ENCODE results near the gene NPY. TPM values are rescaled to one million over a fixed set of nuclear protein-coding genes. Genes with fewer than 3 reads are reported as not detected.

NPY gene
- total RNA-seq, 4 donors from 2014 or later = 25.3 to 70.1 (median 30.0) TPM

DNA sequence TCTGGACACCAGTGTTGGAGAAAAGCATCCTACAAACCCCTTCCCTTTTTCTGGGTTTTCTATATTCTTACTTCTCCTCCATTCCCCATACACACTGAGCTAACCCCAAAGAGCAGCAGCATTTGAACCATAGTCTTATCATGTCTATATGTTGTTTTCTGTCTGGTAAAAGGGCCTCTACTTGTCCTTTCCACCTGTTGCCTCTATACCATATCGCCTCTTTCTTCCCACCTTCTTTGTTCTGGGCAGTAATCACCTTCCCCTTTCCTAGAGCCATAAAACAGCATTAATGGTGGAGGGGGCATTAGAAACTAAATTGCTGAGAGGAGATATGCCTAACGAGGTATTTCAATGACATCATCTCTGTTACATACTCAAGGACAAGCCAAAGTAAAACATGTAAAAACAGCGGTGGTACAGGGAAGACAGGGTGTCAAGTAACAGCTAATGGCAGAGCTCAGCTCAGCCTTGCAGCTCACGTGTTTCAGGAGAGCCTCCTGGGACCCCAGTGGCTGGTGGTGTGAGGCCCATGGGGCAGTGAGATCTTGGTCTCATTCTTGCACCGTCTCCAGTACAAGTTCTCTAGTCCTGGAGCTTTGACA is 20.6 kb downstream of the NPY start:
- intact Hi-C loops (cut with DNase I) = no loop called here
- H3K9me3 ChIP-seq = no peaks in the 10 kb centered on the region
- TF ChIP-seq CTCF (IDR thresholded peaks at IDR 0.05) (no peak), POLR2A (IDR thresholded peaks at IDR 0.05; ENCODE audit: low read depth) (no peak), EP300 (IDR thresholded peaks at IDR 0.05) (no peak), POLR2AphosphoS5 (IDR thresholded peaks at IDR 0.05) (no peak)
- H3K4me1 ChIP-seq = no peaks in the 10 kb centered on the region
- 78% methylated on average over 5 of the region's 5 CpGs for WGBS
- H3K4me3 ChIP-seq = no peak overlapping the region
- no peak overlapping the region for H3K27ac ChIP-seq (replicated peaks in 1 of 4)
- no peaks in the 10 kb centered on the region for H3K36me3 ChIP-seq
- H3K27me3 ChIP-seq = peaks cover 0 to 6% (median 0%) of the 10 kb centered on the region in 4 donors
- no peak for DNase-seq (ENCODE audit: extremely low spot score)

- DNase-seq (ENCODE audit: extremely low spot score) = no peak
- Histone ChIP-seq H3K27me3 (peaks cover 0 to 6% (median 0%) of the 10 kb centered on the region in 4 donors), H3K4me3 (no peak overlapping the region), H3K4me1 (no peaks in the 10 kb centered on the region), H3K36me3 (no peaks in the 10 kb centered on the region), H3K27ac (replicated peaks in 1 of 4) (no peak overlapping the region), H3K9me3 (no peaks in the 10 kb centered on the region)
- TF ChIP-seq POLR2A (IDR thresholded peaks at IDR 0.05; ENCODE audit: low read depth) (no peak), EP300 (IDR thresholded peaks at IDR 0.05) (no peak), POLR2AphosphoS5 (IDR thresholded peaks at IDR 0.05) (no peak)
- 47% methylated on average over 3 of the region's 3 CpGs for WGBS
- intact Hi-C loops (cut with DNase I) = no loop called here
Observed at GRCh38 chr7:24307326-24307725, 23.3 kb downstream of the NPY start.

DNA sequence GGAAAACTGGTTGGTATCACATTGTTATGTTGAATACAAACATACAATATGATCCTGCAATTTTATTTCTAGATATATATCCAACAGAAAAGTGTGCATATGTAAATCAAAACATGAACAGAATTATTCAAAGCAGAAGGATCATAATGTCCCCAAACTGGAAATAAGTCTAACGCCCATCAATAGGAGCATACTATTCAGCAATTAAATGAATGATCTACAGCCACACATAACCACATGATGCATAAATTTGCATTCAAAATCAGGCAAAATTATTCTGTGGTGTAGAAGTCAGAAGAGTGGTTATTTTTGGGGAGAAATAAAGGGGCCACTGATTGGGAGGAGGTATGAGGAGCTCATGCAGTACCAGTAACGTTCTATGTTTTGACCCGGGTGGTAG is 28.6 kb downstream of the NPY start:
- H3K9me3 ChIP-seq = no peaks in the 10 kb centered on the region
- no peaks in the 10 kb centered on the region for H3K27me3 ChIP-seq
- no peak for DNase-seq (ENCODE audit: extremely low spot score)
- no peaks in the 10 kb centered on the region for H3K4me1 ChIP-seq
- 86% methylated on average over 3 of the region's 3 CpGs for WGBS
- TF ChIP-seq EP300 (IDR thresholded peaks at IDR 0.05) = no peak
- TF ChIP-seq CTCF (IDR thresholded peaks at IDR 0.05) = no peak
- TF ChIP-seq POLR2A (IDR thresholded peaks at IDR 0.05; ENCODE audit: low read depth) = no peak
- TF ChIP-seq POLR2AphosphoS5 (IDR thresholded peaks at IDR 0.05) = no peak
- intact Hi-C loops (cut with DNase I) = no loop called here
- no peak overlapping the region for H3K4me3 ChIP-seq
- H3K36me3 ChIP-seq = no peaks in the 10 kb centered on the region
- H3K27ac ChIP-seq (replicated peaks in 1 of 4) = no peak overlapping the region

DNA sequence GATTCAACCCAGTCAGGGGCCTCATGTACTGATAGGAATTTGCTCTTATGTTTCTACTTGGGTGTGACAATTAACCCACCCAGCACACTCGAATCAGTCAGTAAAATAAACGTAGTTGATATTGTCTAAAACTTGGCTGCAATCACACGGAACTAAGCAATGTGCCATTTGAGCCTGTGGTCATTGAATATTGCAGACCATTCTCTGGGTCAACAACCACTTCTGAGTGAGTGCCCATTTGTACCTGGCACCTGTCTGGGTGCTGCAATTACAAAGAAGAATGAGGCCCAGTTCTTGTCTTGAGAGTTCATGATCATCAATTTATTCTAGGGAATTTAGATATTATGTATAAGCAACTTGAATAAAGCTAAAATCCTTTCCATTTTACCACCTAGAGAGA is 29.8 kb downstream of the NPY start:
- DNase-seq (ENCODE audit: extremely low spot score) = no peak
- no peaks in the 10 kb centered on the region for H3K27me3 ChIP-seq
- intact Hi-C loops (cut with DNase I) = no loop called here
- WGBS = 56% methylated on average over 2 of the region's 3 CpGs
- H3K4me3 ChIP-seq = no peak overlapping the region
- no peaks in the 10 kb centered on the region for H3K36me3 ChIP-seq
- TF ChIP-seq POLR2AphosphoS5 (IDR thresholded peaks at IDR 0.05) (no peak), POLR2A (IDR thresholded peaks at IDR 0.05; ENCODE audit: low read depth) (no peak), CTCF (IDR thresholded peaks at IDR 0.05) (no peak), EP300 (IDR thresholded peaks at IDR 0.05) (no peak)
- no peaks in the 10 kb centered on the region for H3K9me3 ChIP-seq
- no peak overlapping the region for H3K27ac ChIP-seq (replicated peaks in 1 of 4)
- no peaks in the 10 kb centered on the region for H3K4me1 ChIP-seq

DNA sequence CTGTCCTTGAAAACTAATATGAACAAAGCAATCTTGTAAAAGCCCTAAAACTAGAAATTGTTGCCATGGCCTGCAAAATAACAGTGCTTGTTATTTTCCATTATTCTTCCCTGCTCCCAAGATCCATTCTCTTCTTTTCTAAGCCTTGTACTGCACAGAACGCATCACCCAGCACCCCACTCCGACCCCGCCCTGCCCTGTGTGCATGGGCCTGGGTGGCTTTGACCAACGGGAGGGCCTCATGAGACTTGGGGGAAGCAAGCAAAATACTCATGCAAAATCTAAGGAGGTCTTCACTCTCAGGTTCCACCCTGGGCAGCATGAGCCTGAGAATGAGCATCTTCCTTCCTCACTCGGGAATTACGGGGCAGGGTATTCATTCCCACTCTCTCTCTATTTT is 32.4 kb downstream of the NPY start:
- H3K4me1 ChIP-seq = no peaks in the 10 kb centered on the region
- no peaks in the 10 kb centered on the region for H3K36me3 ChIP-seq
- TF ChIP-seq EP300 (IDR thresholded peaks at IDR 0.05) (no peak), POLR2A (IDR thresholded peaks at IDR 0.05; ENCODE audit: low read depth) (no peak), POLR2AphosphoS5 (IDR thresholded peaks at IDR 0.05) (no peak), CTCF (IDR thresholded peaks at IDR 0.05) (no peak)
- 89% methylated on average over 6 of the region's 6 CpGs for WGBS
- H3K9me3 ChIP-seq = no peaks in the 10 kb centered on the region
- H3K27me3 ChIP-seq = no peaks in the 10 kb centered on the region
- DNase-seq (ENCODE audit: extremely low spot score) = no peak
- intact Hi-C loops (cut with DNase I) = no loop called here
- no peak overlapping the region for H3K4me3 ChIP-seq
- no peak overlapping the region for H3K27ac ChIP-seq (replicated peaks in 1 of 4)
